WERI-Rb-1 (cell line): ENCODE results near the gene MYO1G.
A peak's percentile ranks its signal among the peaks of the same experiment; 100 is the strongest.

ENCODE experiments used
- DNase-seq: peaks from one replicate; pipeline ENCODE4 v3.0.0-alpha.2; 2020
- H3K27ac ChIP-seq: fragments of 250-450 bp; sonication (Bioruptor Pico); 2 replicates; pipeline ENCODE4 v1.5.1; 2020; ENCODE audit warnings: mild to moderate bottlenecking, moderate library complexity
- H3K27me3 ChIP-seq: fragments of 250-450 bp; sonication (Bioruptor Pico); 2 replicates; pipeline ENCODE4 v1.5.1; 2021; ENCODE audit warnings: mild to moderate bottlenecking, low read depth, moderate library complexity; ENCODE audit not compliant: insufficient read depth, severe bottlenecking
- H3K36me3 ChIP-seq: fragments of 250-450 bp; sonication (Bioruptor Pico); 2 replicates; pipeline ENCODE4 v1.5.1; 2020; ENCODE audit warnings: mild to moderate bottlenecking, moderate library complexity
- H3K4me3 ChIP-seq: 2 replicates; pipeline ENCODE4 v1.5.1; 2011; ENCODE audit warnings: low read depth, mild to moderate bottlenecking, control low read depth, low read length
- H3K9me3 ChIP-seq: fragments of 250-450 bp; sonication (Bioruptor Pico); 2 replicates; pipeline ENCODE4 v1.5.1; 2021; ENCODE audit warnings: mild to moderate bottlenecking, moderate library complexity; ENCODE audit not compliant: severe bottlenecking
- TF ChIP-seq, protein P1 (sequence below): IDR thresholded peaks from 2 replicates; pipeline ENCODE4 v1.5.1; 2011; ENCODE audit warnings: low read depth, mild to moderate bottlenecking, control low read depth, inconsistent platforms, low read length

Gene MYO1G

DNA sequence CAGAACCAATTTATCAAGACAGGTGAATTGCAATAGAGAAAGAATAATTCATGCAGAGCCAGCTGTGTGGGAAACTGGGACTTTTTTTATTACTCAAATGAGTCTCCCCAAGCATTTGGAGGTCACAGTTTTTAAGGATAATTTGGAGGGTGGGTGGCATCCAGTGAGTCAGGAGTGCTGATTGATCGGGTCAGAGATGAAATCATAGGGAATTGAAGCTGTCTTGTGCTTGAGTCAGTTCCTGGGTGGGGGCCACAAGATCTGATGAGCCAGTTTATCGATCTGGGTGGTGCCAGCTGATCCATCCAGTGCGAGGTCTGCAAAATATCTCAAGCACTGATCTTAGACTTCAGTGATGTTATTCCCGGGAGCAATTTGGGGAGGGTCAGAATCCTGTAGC is 9.9 kb upstream of the MYO1G start:
- no peaks in the 10 kb centered on the region for H3K27me3 ChIP-seq
- H3K9me3 ChIP-seq: peaks cover 5% of the 10 kb centered on the region
- H3K36me3 ChIP-seq: peaks cover 31% of the 10 kb centered on the region
- H3K27ac ChIP-seq: no peak overlapping the region
- H3K4me3 ChIP-seq: no peak overlapping the region
- TF ChIP-seq, protein P1, sequence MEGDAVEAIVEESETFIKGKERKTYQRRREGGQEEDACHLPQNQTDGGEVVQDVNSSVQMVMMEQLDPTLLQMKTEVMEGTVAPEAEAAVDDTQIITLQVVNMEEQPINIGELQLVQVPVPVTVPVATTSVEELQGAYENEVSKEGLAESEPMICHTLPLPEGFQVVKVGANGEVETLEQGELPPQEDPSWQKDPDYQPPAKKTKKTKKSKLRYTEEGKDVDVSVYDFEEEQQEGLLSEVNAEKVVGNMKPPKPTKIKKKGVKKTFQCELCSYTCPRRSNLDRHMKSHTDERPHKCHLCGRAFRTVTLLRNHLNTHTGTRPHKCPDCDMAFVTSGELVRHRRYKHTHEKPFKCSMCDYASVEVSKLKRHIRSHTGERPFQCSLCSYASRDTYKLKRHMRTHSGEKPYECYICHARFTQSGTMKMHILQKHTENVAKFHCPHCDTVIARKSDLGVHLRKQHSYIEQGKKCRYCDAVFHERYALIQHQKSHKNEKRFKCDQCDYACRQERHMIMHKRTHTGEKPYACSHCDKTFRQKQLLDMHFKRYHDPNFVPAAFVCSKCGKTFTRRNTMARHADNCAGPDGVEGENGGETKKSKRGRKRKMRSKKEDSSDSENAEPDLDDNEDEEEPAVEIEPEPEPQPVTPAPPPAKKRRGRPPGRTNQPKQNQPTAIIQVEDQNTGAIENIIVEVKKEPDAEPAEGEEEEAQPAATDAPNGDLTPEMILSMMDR: no peak
- DNase-seq: no peak

- Histone ChIP-seq H3K36me3 (peaks cover 37% of the 10 kb centered on the region), H3K27ac (no peak overlapping the region), H3K9me3 (peaks cover 4% of the 10 kb centered on the region), H3K4me3 (no peak overlapping the region), H3K27me3 (no peaks in the 10 kb centered on the region)
- no peak for DNase-seq
- TF ChIP-seq, protein P1: no peak
Observed at GRCh38 chr7:44987996-44988395, 9.2 kb upstream of the MYO1G start.

- H3K27me3 ChIP-seq: no peaks in the 10 kb centered on the region
- no peaks in the 10 kb centered on the region for H3K9me3 ChIP-seq
- H3K27ac ChIP-seq: peak overlapping the region; percentile 88
- TF ChIP-seq, protein P1: no peak
- H3K4me3 ChIP-seq: no peak overlapping the region
- DNase-seq: no peak
- H3K36me3 ChIP-seq: peaks cover 38% of the 10 kb centered on the region
Observed at GRCh38 chr7:44987457-44987856, 8.6 kb upstream of the MYO1G start.

GRCh38 chr7:44986218-44987053 is 7.6 kb upstream of the MYO1G start:
- Histone ChIP-seq H3K27ac (peak overlapping the region; percentile 88), H3K27me3 (no peaks in the 10 kb centered on the region)
- TF ChIP-seq, protein P1: no peak

GRCh38 chr7:44985900-44986217 is 7.0 kb upstream of the MYO1G start:
- Histone ChIP-seq H3K4me3 (peak overlapping the region; percentile 77), H3K36me3 (peaks cover 53% of the 10 kb centered on the region), H3K9me3 (no peaks in the 10 kb centered on the region), H3K27me3 (no peaks in the 10 kb centered on the region), H3K27ac (peak overlapping the region; percentile 88)
- TF ChIP-seq, protein P1: no peak
- no peak for DNase-seq

More at GRCh38 chr7:44986218-44987053, 7.6 kb upstream of the MYO1G start:
- peak overlapping the region; percentile 77 for H3K4me3 ChIP-seq
- peak; percentile 95 for DNase-seq
- H3K9me3 ChIP-seq: no peaks in the 10 kb centered on the region
- H3K36me3 ChIP-seq: peaks cover 47% of the 10 kb centered on the region
